ENCODE data around the gene B9D2.
"Not testable (repeated sequence)": the region's sequence is repeated elsewhere in the genome, so short reads cannot be mapped to it uniquely, and the experiment has no call there.

Gene B9D2

GRCh38 chr19:41354343-41354953 is 9.5 kb downstream of the B9D2 start:
- DNase-seq (no peak), ATAC-seq (no peak)

GRCh38 chr19:41353466-41354342 is 10.2 kb downstream of the B9D2 start, which contains the start of gene TGFB1:
TGFB1 (minus strand) TSS chr19:41353922; CDS start chr19:41353044, 878 bp downstream.
- ATAC-seq, result peak; percentile 51
- DNase-seq, result peak; percentile 95

GRCh38 chr19:41352609-41353465 is 11.1 kb downstream of the B9D2 start:
- peak; percentile 89 for DNase-seq
- peak; percentile 10 for ATAC-seq

- ATAC-seq, result no peak
Measured at GRCh38 chr19:41352279-41352608, 11.7 kb downstream of the B9D2 start.

GRCh38 chr19:41351339-41352245 is 12.4 kb downstream of the B9D2 start:
- DNase-seq (peak; percentile 86), ATAC-seq (peak; percentile 59)

More at GRCh38 chr19:41352279-41352608, 11.7 kb downstream of the B9D2 start:
- DNase-seq, result no peak

- ATAC-seq, result no peak
Measured at GRCh38 chr19:41350735-41351338, 13.1 kb downstream of the B9D2 start.

GRCh38 chr19:41346916-41347315 is 17.0 kb downstream of the B9D2 start:
- not testable (repeated sequence) for DNase-seq, ATAC-seq

More at GRCh38 chr19:41350735-41351338, 13.1 kb downstream of the B9D2 start:
- DNase-seq, result no peak

- ATAC-seq, result no peak
Measured at GRCh38 chr19:41344162-41344561, 19.8 kb downstream of the B9D2 start.

GRCh38 chr19:41341669-41342490 is 22.1 kb downstream of the B9D2 start:
- DNase-seq (no peak), ATAC-seq (no peak)

More at GRCh38 chr19:41344162-41344561, 19.8 kb downstream of the B9D2 start:
- DNase-seq, result no peak

GRCh38 chr19:41339936-41340335 is 24.0 kb downstream of the B9D2 start:
- no peak for ATAC-seq

GRCh38 chr19:41335467-41335866 is 28.5 kb downstream of the B9D2 start:
- DNase-seq (no peak), ATAC-seq (no peak)

More at GRCh38 chr19:41339936-41340335, 24.0 kb downstream of the B9D2 start:
- DNase-seq, result no peak

- ATAC-seq (no peak), DNase-seq (no peak)
Measured at GRCh38 chr19:41334793-41335192, 29.2 kb downstream of the B9D2 start.

- no peak for DNase-seq
- no peak for ATAC-seq
Measured at GRCh38 chr19:41332468-41332867, 31.5 kb downstream of the B9D2 start.

GRCh38 chr19:41332000-41332399 is 31.9 kb downstream of the B9D2 start:
- ATAC-seq, result no peak
- no peak for DNase-seq

GRCh38 chr19:41330946-41331678 is 32.8 kb downstream of the B9D2 start:
- no peak for ATAC-seq

GRCh38 chr19:41330481-41330880 is 33.5 kb downstream of the B9D2 start:
- ATAC-seq (no peak), DNase-seq (no peak)

More at GRCh38 chr19:41330946-41331678, 32.8 kb downstream of the B9D2 start:
- no peak for DNase-seq

- DNase-seq, result no peak
- ATAC-seq, result no peak
Measured at GRCh38 chr19:41328842-41329225, 35.1 kb downstream of the B9D2 start.

GRCh38 chr19:41328157-41328841 is 35.6 kb downstream of the B9D2 start:
- peak; percentile 62 for DNase-seq

More at GRCh38 chr19:41328157-41328841, 35.6 kb downstream of the B9D2 start:
- ATAC-seq, result peak; percentile 64
